ENCODE measurements around the gene ECI1.
"Not testable (repeated sequence)": the region's sequence is repeated elsewhere in the genome, so short reads cannot be mapped to it uniquely, and the experiment has no call there.

The ECI1 gene

DNA sequence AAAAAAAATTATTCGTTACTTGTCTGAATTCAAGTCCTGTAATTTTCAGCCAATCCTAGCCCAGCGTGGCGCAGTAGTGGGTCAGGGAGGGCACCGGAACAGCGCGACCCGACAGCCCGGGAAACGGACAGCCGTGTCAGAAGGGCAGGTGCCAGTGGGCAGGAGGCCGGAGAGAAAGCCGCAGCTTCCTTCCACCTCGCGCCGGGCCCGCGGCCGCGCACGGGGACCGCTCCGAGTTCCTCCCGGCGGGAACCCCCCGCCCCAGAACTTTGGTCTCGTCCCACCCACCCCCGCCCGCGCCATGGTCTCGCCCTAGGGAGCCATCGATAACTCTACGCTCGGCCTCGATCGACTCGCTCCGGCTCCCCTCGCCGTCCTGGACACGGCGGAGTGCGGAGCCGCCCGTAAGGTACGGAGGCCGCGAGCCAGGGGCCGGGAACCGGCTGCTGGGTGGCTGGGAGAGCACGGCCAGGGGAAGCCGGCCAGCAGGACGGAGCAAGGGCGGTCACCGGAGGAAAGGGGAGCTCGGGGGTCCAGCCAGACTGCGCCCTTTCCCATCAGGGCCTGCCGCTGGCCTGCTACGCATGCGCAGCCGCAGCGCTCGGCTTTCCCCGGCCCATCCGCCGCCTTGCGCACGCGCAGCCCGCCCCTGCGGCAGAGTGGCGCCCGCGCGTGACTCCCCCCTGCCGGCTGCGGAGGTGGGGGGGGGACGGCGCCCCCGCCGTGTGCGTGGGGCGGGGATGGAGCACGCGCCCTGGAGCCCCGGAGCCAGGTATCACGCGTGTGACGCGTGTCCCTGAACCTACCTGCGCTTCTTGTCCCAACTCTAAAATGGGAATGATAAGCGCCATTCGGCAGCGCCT, 46.1 kb downstream of the ECI1 start, which contains the start of gene MLST8:
Gene MLST8, plus strand, starts transcription at position 351 of the 863 bp plus-strand sequence. CDS start 632 bp downstream, outside the sequence.
- no peaks in the 10 kb centered on the region for H3K9me3 ChIP-seq
- peak within 1 kb of the TSS; percentile 80 for H3K4me3 ChIP-seq (ENCODE audit: low read depth, low read length)
- no peaks in the 10 kb centered on the region for H3K27me3 ChIP-seq
- H3K4me1 ChIP-seq = peaks cover 9% of the 10 kb centered on the region
- peaks cover 36% of the 10 kb centered on the region for H3K36me3 ChIP-seq
- peak; percentile 90 for DNase-seq
- TF ChIP-seq, protein P1, sequence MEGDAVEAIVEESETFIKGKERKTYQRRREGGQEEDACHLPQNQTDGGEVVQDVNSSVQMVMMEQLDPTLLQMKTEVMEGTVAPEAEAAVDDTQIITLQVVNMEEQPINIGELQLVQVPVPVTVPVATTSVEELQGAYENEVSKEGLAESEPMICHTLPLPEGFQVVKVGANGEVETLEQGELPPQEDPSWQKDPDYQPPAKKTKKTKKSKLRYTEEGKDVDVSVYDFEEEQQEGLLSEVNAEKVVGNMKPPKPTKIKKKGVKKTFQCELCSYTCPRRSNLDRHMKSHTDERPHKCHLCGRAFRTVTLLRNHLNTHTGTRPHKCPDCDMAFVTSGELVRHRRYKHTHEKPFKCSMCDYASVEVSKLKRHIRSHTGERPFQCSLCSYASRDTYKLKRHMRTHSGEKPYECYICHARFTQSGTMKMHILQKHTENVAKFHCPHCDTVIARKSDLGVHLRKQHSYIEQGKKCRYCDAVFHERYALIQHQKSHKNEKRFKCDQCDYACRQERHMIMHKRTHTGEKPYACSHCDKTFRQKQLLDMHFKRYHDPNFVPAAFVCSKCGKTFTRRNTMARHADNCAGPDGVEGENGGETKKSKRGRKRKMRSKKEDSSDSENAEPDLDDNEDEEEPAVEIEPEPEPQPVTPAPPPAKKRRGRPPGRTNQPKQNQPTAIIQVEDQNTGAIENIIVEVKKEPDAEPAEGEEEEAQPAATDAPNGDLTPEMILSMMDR (IDR thresholded peaks at IDR 0.05; ENCODE audit: low read depth, low read length) = peak; percentile 20; the same call in 1 of the 2 replicates

DNA sequence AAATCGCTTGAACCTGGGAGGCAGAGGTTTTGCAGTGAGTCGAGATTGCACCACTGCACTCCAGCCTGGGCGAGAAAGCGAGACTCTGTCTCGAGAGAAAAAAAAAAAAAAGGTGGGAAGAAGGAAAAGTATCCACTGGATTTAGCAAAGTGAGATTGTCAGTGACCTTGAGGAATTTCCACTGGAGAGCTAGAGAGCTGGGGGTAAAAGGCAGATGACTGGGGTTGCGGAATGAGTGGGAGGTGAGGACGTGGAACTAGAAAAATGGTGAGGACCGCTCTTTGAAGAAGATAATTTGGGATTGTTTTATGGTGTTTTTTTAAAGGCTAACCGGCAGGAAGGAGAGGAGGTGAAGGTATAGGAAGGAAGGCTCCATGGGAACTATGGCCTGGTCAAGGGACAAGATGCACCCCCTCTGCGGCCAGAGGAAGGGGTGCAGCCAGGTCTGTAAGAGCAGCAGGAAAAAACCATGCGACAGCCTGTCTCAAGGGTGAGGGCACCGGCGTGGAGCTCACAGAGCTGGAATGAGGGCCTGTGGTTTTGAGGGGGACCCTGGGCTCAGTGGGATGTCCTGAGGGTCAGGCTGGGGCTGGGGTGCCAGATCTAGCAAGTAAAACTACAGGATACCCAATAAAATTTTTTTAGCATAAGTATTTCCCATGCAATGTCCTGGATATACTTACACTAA, 46.8 kb downstream of the ECI1 start:
- TF ChIP-seq, protein P1 (IDR thresholded peaks at IDR 0.05; ENCODE audit: low read depth, low read length) = no peak
- Histone ChIP-seq H3K4me3 (ENCODE audit: low read depth, low read length) (peak overlapping the region; percentile 80), H3K27me3 (no peaks in the 10 kb centered on the region), H3K4me1 (peaks cover 9% of the 10 kb centered on the region), H3K36me3 (peaks cover 29% of the 10 kb centered on the region), H3K9me3 (no peaks in the 10 kb centered on the region)
- no peak for DNase-seq

DNA sequence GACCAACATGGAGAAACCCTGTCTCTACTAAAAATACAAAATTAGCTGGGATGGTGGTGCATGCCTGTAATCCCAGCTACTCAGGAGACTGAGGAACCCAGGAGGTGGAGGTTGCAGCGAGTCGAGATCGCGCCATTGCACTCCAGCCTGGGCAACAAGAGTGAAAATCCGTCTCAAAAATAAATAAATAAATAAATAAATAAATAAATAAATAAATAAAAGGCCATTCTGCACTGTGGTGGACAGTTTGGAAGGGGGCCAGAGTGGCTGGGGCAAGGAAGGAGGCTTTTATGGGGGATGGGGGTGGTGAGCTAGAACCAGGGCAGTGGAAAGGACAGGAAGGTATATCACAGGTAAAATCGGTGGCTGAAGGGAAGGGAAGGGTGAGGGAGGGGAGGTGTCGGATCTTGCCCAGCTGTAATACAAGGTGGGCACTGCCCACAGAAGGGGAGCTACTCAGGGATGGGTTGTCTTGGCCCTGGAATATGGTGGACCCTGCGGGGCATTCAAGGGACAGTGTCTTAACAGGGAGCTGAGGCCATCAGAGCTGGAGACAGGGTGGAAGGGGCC, 48.2 kb downstream of the ECI1 start:
- H3K9me3 ChIP-seq; H3K4me1 ChIP-seq; H3K27me3 ChIP-seq; DNase-seq; H3K4me3 ChIP-seq (ENCODE audit: low read depth, low read length): not testable (repeated sequence)
- H3K36me3 ChIP-seq = peaks cover 16% of the 10 kb centered on the region

DNA sequence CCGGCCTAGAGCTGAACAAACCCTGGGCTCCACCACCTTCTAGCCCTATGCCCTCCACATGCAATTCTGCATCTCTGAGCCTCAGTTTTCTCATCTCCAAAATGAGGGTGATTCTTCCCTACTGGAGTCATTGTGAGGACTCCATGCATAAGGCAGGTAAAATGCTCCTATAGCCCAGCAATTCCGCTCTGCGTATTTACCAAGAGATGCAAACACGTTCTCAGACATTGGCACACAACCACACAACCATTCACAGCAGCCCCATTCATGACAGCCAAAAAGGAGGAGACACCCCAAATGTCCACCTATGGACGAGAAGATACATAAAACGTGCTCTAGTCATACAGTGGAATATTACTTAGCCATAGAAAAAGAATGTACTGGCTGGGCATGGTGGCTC, 51.1 kb downstream of the ECI1 start:
- Histone ChIP-seq H3K36me3 (no peaks in the 10 kb centered on the region), H3K4me3 (ENCODE audit: low read depth, low read length) (no peak overlapping the region), H3K9me3 (no peaks in the 10 kb centered on the region), H3K27me3 (no peaks in the 10 kb centered on the region), H3K4me1 (peaks cover 4% of the 10 kb centered on the region)
- TF ChIP-seq, protein P1 (IDR thresholded peaks at IDR 0.05; ENCODE audit: low read depth, low read length) = no peak
- no peak for DNase-seq

DNA sequence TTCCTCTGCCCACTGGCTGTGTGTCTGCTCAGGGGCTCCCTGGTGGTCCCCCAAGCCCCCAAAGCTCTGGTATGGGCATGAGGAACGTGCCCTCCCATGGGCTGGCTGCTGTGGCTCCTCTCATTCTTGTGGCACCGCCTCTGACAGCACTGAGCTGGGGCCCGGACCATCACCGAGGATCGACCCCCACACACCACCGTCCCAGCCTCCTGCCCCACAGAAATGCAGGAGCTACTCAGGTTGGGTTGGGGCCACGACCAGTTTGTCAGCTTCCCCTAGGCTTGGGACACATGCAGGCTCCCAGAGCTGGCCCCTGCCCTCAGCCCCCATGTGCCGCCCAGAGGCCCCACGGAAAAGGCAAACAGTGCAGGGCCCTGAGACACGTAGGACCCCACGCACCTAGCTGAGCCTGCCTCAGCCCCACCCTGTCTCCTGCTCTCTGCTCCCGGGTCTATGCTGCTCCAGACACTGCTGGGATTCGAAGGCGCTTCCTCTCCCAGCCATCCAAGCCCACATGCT, 51.7 kb downstream of the ECI1 start:
- Histone ChIP-seq H3K36me3 (no peaks in the 10 kb centered on the region), H3K9me3 (no peaks in the 10 kb centered on the region), H3K4me1 (peaks cover 8% of the 10 kb centered on the region), H3K27me3 (no peaks in the 10 kb centered on the region), H3K4me3 (ENCODE audit: low read depth, low read length) (no peak overlapping the region)
- TF ChIP-seq, protein P1 (IDR thresholded peaks at IDR 0.05; ENCODE audit: low read depth, low read length) = no peak
- no peak for DNase-seq

DNA sequence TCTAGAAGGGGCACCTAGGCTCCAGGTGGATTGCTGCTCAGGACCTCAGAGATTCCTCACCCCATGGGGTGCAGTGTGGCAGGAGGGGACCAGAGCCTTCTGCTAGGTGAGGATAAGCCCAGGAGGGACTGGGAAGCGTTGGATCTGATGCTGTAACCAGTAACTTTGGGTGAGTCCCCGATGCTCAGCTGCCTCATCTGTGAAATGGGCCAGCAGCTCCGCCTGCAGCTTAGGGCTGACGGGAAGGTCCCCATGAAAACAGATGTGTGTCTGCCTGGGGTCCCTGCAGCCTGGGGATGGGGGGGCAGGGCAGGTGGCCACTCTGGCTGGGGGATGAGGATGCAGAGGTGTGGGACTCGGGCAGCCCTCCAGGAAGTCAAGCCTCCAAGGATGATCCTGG, 52.3 kb downstream of the ECI1 start:
- TF ChIP-seq, protein P1 (IDR thresholded peaks at IDR 0.05; ENCODE audit: low read depth, low read length) = no peak

More for the DNA sequence above, 52.3 kb downstream of the ECI1 start:
- DNase-seq = peak; percentile 8
- Histone ChIP-seq H3K36me3 (no peaks in the 10 kb centered on the region), H3K27me3 (no peaks in the 10 kb centered on the region), H3K4me1 (peaks cover 14% of the 10 kb centered on the region), H3K4me3 (ENCODE audit: low read depth, low read length) (no peak overlapping the region), H3K9me3 (no peaks in the 10 kb centered on the region)

Measured in BE2C (cell line).